Tibial nerve (tissue), 4 donors: ENCODE data around the gene F3. TPM values are rescaled to one million over a fixed set of nuclear protein-coding genes. Genes with fewer than 3 reads are reported as not detected.

Experiments
- DNase-seq, 2 donors: peaks; one replicate each; pipeline ENCODE4 v3.0.0-alpha.2; 2019; ENCODE audit warnings: low spot score in 2 of 2
- H3K27ac ChIP-seq, 4 donors: fragments of 200-600 bp; sonication (generic) in 3 of 4; one replicate each; pipeline ENCODE4 v1.5.1; 2017 to 2019; ENCODE audit warnings: mild to moderate bottlenecking in 1 of 4
- H3K27me3 ChIP-seq, 2 donors: fragments of 200-600 bp; sonication (generic) in 1 of 2; one replicate each; pipeline versions ENCODE4 v1.5.1 to v1.6.0; 2017 to 2019
- H3K36me3 ChIP-seq, 3 donors: fragments of 200-600 bp; sonication (generic); one replicate each; pipeline ENCODE4 v1.5.1; 2018 to 2019
- H3K4me1 ChIP-seq, 4 donors: fragments of 200-600 bp; sonication (generic) in 3 of 4; one replicate each; pipeline ENCODE4 v1.5.1; 2017 to 2019
- H3K4me3 ChIP-seq, 4 donors: fragments of 200-600 bp; sonication (generic) in 3 of 4; one replicate each; pipeline ENCODE4 v1.5.1; 2017 to 2019; ENCODE audit warnings: mild to moderate bottlenecking in 1 of 4, moderate library complexity in 1 of 4
- H3K9me3 ChIP-seq, 4 donors: fragments of 200-600 bp; sonication (generic) in 3 of 4; one replicate each; pipeline ENCODE4 v1.5.1; 2017 to 2019
- EP300 ChIP-seq, 2 donors: sonication (generic); formaldehyde crosslinking; IDR thresholded peaks; one replicate each; pipeline ENCODE4 v1.6.1; 2017; ENCODE audit warnings: antibody characterized with exemption in 2 of 2, mild to moderate bottlenecking in 1 of 2
- POLR2A ChIP-seq, 2 donors: fragments of 450-650 bp; IDR thresholded peaks; one replicate each; pipeline ENCODE4 v1.6.1; 2017; ENCODE audit warnings: antibody characterized with exemption in 2 of 2, mild to moderate bottlenecking in 2 of 2, moderate library complexity in 2 of 2
- WGBS, 2 donors: methylation state at CpG; one replicate each; pipeline ENCODE4 v1.1.5; 2018; 5-methylcytosine and 5-hydroxymethylcytosine counted together
- total RNA-seq, 4 donors: library from RNA; depleted of rRNA; stranded (reverse); fragments of >200 nt; gene quantifications; one replicate each; pipeline ENCODE4 v1.1.0, GENCODE V29; 2016
- TF ChIP-seq, protein P1 (sequence below), 5 experiments: fragments of 200-600 bp in 3 of 5; fragments of 450-650 bp in 2 of 5; sonication (generic) in 3 of 5; IDR thresholded peaks; one replicate each; pipeline ENCODE4 v1.5.1; 2016 to 2019; ENCODE audit warnings: antibody characterized with exemption in 5 of 5, mild to moderate bottlenecking in 3 of 5, moderate library complexity in 2 of 5

F3 gene
- total RNA-seq, 4 donors from 2014 or later, result 65.6 to 166 (median 139) TPM

GRCh38 chr1:94479682-94480081, 61.9 kb downstream of the F3 start:
- no peak overlapping the region for H3K4me3 ChIP-seq
- H3K4me1 ChIP-seq, result no peaks in the 10 kb centered on the region
- WGBS, 2 donors, result 82 to 86% methylated on average over 3 of the region's 3 CpGs
- no peak for DNase-seq
- TF ChIP-seq EP300 (IDR thresholded peaks at IDR 0.05) (no peak), POLR2A (IDR thresholded peaks at IDR 0.05) (no peak)
- TF ChIP-seq, protein P1, sequence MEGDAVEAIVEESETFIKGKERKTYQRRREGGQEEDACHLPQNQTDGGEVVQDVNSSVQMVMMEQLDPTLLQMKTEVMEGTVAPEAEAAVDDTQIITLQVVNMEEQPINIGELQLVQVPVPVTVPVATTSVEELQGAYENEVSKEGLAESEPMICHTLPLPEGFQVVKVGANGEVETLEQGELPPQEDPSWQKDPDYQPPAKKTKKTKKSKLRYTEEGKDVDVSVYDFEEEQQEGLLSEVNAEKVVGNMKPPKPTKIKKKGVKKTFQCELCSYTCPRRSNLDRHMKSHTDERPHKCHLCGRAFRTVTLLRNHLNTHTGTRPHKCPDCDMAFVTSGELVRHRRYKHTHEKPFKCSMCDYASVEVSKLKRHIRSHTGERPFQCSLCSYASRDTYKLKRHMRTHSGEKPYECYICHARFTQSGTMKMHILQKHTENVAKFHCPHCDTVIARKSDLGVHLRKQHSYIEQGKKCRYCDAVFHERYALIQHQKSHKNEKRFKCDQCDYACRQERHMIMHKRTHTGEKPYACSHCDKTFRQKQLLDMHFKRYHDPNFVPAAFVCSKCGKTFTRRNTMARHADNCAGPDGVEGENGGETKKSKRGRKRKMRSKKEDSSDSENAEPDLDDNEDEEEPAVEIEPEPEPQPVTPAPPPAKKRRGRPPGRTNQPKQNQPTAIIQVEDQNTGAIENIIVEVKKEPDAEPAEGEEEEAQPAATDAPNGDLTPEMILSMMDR (IDR thresholded peaks at IDR 0.05), result no peak
- H3K9me3 ChIP-seq, result no peaks in the 10 kb centered on the region
- H3K27ac ChIP-seq, result no peak overlapping the region
- peaks cover 0 to 43% (median 0%) of the 10 kb centered on the region in 3 donors for H3K36me3 ChIP-seq
- no peaks in the 10 kb centered on the region for H3K27me3 ChIP-seq

Other genes starting within 250 kb of the F3 start
- gene ABCD3, start 123.4 kb downstream of the F3 start, total RNA-seq, result 10 to 100 TPM; 37.9 to 90.2 (median 51.9) TPM